ENCODE results near the gene RTCA. TPM values are rescaled to one million over a fixed set of nuclear protein-coding genes. Genes with fewer than 3 reads are reported as not detected.

Gene RTCA
- total RNA-seq, 4 donors from 2014 or later: 6.0 to 41.9 (median 36.1) TPM

GRCh38 chr1:100320311-100321099 is 54.5 kb downstream of the RTCA start:
- Histone ChIP-seq H3K27me3 (no peaks in the 10 kb centered on the region), H3K27ac (no peak overlapping the region), H3K36me3 (no peaks in the 10 kb centered on the region), H3K4me3 (no peak overlapping the region), H3K4me1 (peaks cover 0 to 15% (median 0%) of the 10 kb centered on the region in 4 donors), H3K9me3 (peaks cover 6 to 9% of the 10 kb centered on the region in 2 donors)
- no peak for DNase-seq
- intact Hi-C loops (cut with DNase I; ENCODE audit: low total_unique reads) (no loop called here), in situ Hi-C loops (cut with MboI; ENCODE audit: low pct_ligation_motif_present in 1 of 4, low pct_unique_long_range_greater_than_20kb in 1 of 4, low sequenced_read_pairs in 3 of 4) (no loop called here)
- TF ChIP-seq POLR2A (IDR thresholded peaks at IDR 0.05): no peak
- no peak for TF ChIP-seq EP300 (IDR thresholded peaks at IDR 0.05; ENCODE audit: low read depth)
- no peak for TF ChIP-seq POLR2AphosphoS5 (IDR thresholded peaks at IDR 0.05)
- TF ChIP-seq CTCF (IDR thresholded peaks at IDR 0.05): no peak
- 75 to 89% methylated on average over 2 of the region's 2 CpGs for WGBS, 2 donors (ENCODE audit: low coverage in 1 of 2)

GRCh38 chr1:100321100-100321493 is 55.1 kb downstream of the RTCA start:
- in situ Hi-C loops (cut with MboI; ENCODE audit: low pct_ligation_motif_present in 1 of 4, low pct_unique_long_range_greater_than_20kb in 1 of 4, low sequenced_read_pairs in 3 of 4) (no loop called here), intact Hi-C loops (cut with DNase I; ENCODE audit: low total_unique reads) (no loop called here)
- H3K4me3 ChIP-seq: no peak overlapping the region
- no peak for TF ChIP-seq POLR2A (IDR thresholded peaks at IDR 0.05)
- TF ChIP-seq POLR2AphosphoS5 (IDR thresholded peaks at IDR 0.05): no peak
- no peak for TF ChIP-seq EP300 (IDR thresholded peaks at IDR 0.05; ENCODE audit: low read depth)
- H3K4me1 ChIP-seq: peaks cover 0 to 15% (median 0%) of the 10 kb centered on the region in 4 donors
- 80 to 92% methylated on average over 1 to 7 of the region's 7 CpGs for WGBS, 2 donors (ENCODE audit: low coverage in 1 of 2)
- no peak overlapping the region for H3K27ac ChIP-seq
- no peaks in the 10 kb centered on the region for H3K36me3 ChIP-seq
- peaks cover 6 to 9% of the 10 kb centered on the region in 2 donors for H3K9me3 ChIP-seq
- DNase-seq: no peak
- H3K27me3 ChIP-seq: no peaks in the 10 kb centered on the region

- WGBS, 2 donors (ENCODE audit: low coverage in 1 of 2): 83 to 88% methylated on average over 6 to 8 of the region's 8 CpGs
- Histone ChIP-seq H3K27me3 (no peaks in the 10 kb centered on the region), H3K9me3 (peaks cover 6 to 9% of the 10 kb centered on the region in 2 donors), H3K4me3 (no peak overlapping the region), H3K36me3 (no peaks in the 10 kb centered on the region), H3K27ac (no peak overlapping the region), H3K4me1 (peaks cover 0 to 15% (median 0%) of the 10 kb centered on the region in 4 donors)
- in situ Hi-C loops (cut with MboI; ENCODE audit: low pct_ligation_motif_present in 1 of 4, low pct_unique_long_range_greater_than_20kb in 1 of 4, low sequenced_read_pairs in 3 of 4): no loop called here
- no peak for TF ChIP-seq CTCF (IDR thresholded peaks at IDR 0.05)
- TF ChIP-seq EP300 (IDR thresholded peaks at IDR 0.05; ENCODE audit: low read depth): no peak
- TF ChIP-seq POLR2A (IDR thresholded peaks at IDR 0.05): no peak
- TF ChIP-seq POLR2AphosphoS5 (IDR thresholded peaks at IDR 0.05): no peak
- DNase-seq: no peak
- intact Hi-C loops (cut with DNase I; ENCODE audit: low total_unique reads): no loop called here
Measured at GRCh38 chr1:100321506-100321905, 55.5 kb downstream of the RTCA start.

- no peak for DNase-seq
- WGBS, 2 donors (ENCODE audit: low coverage in 1 of 2): 29 to 55% methylated on average over 1 of the region's 1 CpG
- no peaks in the 10 kb centered on the region for H3K27me3 ChIP-seq
- peaks cover 6 to 9% of the 10 kb centered on the region in 2 donors for H3K9me3 ChIP-seq
- H3K27ac ChIP-seq: peak overlapping the region in 1 of 4 donors; percentile 1
- intact Hi-C loops (cut with DNase I; ENCODE audit: low total_unique reads): no loop called here
- in situ Hi-C loops (cut with MboI; ENCODE audit: low pct_ligation_motif_present in 1 of 4, low pct_unique_long_range_greater_than_20kb in 1 of 4, low sequenced_read_pairs in 3 of 4): no loop called here
- no peak overlapping the region for H3K4me3 ChIP-seq
- no peaks in the 10 kb centered on the region for H3K36me3 ChIP-seq
- TF ChIP-seq POLR2AphosphoS5 (IDR thresholded peaks at IDR 0.05): no peak
- no peak for TF ChIP-seq POLR2A (IDR thresholded peaks at IDR 0.05)
- H3K4me1 ChIP-seq: peaks cover 0 to 15% (median 0%) of the 10 kb centered on the region in 4 donors
Measured at GRCh38 chr1:100322436-100323211, 56.6 kb downstream of the RTCA start.
